ENCODE data around the gene JPH3. TPM values are rescaled to one million over a fixed set of nuclear protein-coding genes. Genes with fewer than 3 reads are reported as not detected.
A peak's percentile ranks its signal among the peaks of the same experiment; 100 is the strongest.

The JPH3 gene
- total RNA-seq, 2 donors from 2014 or later: 37.0 to 39.1 TPM

GRCh38 chr16:87703071-87703470 is 100.8 kb downstream of the JPH3 start:
- Histone ChIP-seq H3K9ac (ENCODE audit: extremely low read depth, low read length, poor library complexity, severe bottlenecking) (no peak overlapping the region), H3K4me1 (ENCODE audit: control insufficient read depth, insufficient read depth, low read length) (peaks cover 9% of the 10 kb centered on the region), H3K4me3 (ENCODE audit: low read length) (no peak overlapping the region), H3K27ac (ENCODE audit: low read depth, low read length) (no peak overlapping the region), H3K27me3 (ENCODE audit: control insufficient read depth, insufficient read depth, low read length, poor library complexity, severe bottlenecking) (no peaks in the 10 kb centered on the region), H3K36me3 (ENCODE audit: control insufficient read depth, insufficient read depth, low read length) (peaks cover 23% of the 10 kb centered on the region), H3K9me3 (ENCODE audit: control insufficient read depth, low read length) (no peaks in the 10 kb centered on the region)
- 91 to 99% methylated on average over 26 of the region's 26 CpGs for WGBS, 2 experiments (ENCODE audit: insufficient coverage in 1 of 2, insufficient read length in 1 of 2)
- TF ChIP-seq CTCF (conservative IDR thresholded peaks at IDR 0.05): no peak
- peaks cover 14% of the 10 kb centered on the region for H3K4me1 Mint-ChIP-seq
- H3K9me3 Mint-ChIP-seq: no peaks in the 10 kb centered on the region
- peaks cover 44% of the 10 kb centered on the region for H3K36me3 Mint-ChIP-seq (ENCODE audit: low read depth)
- DNase-seq: no peak
- no peaks in the 10 kb centered on the region for H3K27me3 Mint-ChIP-seq (ENCODE audit: insufficient read depth)
- no peak overlapping the region for H3K27ac Mint-ChIP-seq
- H3K4me3 Mint-ChIP-seq: no peak overlapping the region

- H3K9me3 ChIP-seq (ENCODE audit: control insufficient read depth, low read length): no peaks in the 10 kb centered on the region
- Mint-ChIP-seq H3K36me3 (ENCODE audit: low read depth) (peaks cover 48% of the 10 kb centered on the region), H3K4me3 (no peak overlapping the region), H3K27me3 (ENCODE audit: insufficient read depth) (no peaks in the 10 kb centered on the region), H3K9me3 (no peaks in the 10 kb centered on the region), H3K27ac (no peak overlapping the region), H3K4me1 (peaks cover 14% of the 10 kb centered on the region)
- H3K36me3 ChIP-seq (ENCODE audit: control insufficient read depth, insufficient read depth, low read length): peaks cover 20% of the 10 kb centered on the region
- TF ChIP-seq CTCF (conservative IDR thresholded peaks at IDR 0.05): no peak
- no peak overlapping the region for H3K27ac ChIP-seq (ENCODE audit: low read depth, low read length)
- WGBS, 2 experiments (ENCODE audit: insufficient coverage in 1 of 2, insufficient read length in 1 of 2): 94 to 96% methylated on average over 19 to 29 of the region's 29 CpGs
- no peaks in the 10 kb centered on the region for H3K27me3 ChIP-seq (ENCODE audit: control insufficient read depth, insufficient read depth, low read length, poor library complexity, severe bottlenecking)
- H3K4me1 ChIP-seq (ENCODE audit: control insufficient read depth, insufficient read depth, low read length): peaks cover 9% of the 10 kb centered on the region
- no peak overlapping the region for H3K4me3 ChIP-seq (ENCODE audit: low read length)
- no peak overlapping the region for H3K9ac ChIP-seq (ENCODE audit: extremely low read depth, low read length, poor library complexity, severe bottlenecking)
- DNase-seq: no peak
Observed at GRCh38 chr16:87703835-87704375, 101.6 kb downstream of the JPH3 start.

GRCh38 chr16:87704754-87705353 is 102.5 kb downstream of the JPH3 start:
- H3K4me3 Mint-ChIP-seq: peak overlapping the region; percentile 11
- Histone ChIP-seq H3K27me3 (ENCODE audit: control insufficient read depth, insufficient read depth, low read length, poor library complexity, severe bottlenecking) (no peaks in the 10 kb centered on the region), H3K4me1 (ENCODE audit: control insufficient read depth, insufficient read depth, low read length) (peaks cover 9% of the 10 kb centered on the region), H3K36me3 (ENCODE audit: control insufficient read depth, insufficient read depth, low read length) (peaks cover 18% of the 10 kb centered on the region), H3K4me3 (ENCODE audit: low read length) (no peak overlapping the region), H3K27ac (ENCODE audit: low read depth, low read length) (peak overlapping the region; percentile 89), H3K9ac (ENCODE audit: extremely low read depth, low read length, poor library complexity, severe bottlenecking) (no peak overlapping the region), H3K9me3 (ENCODE audit: control insufficient read depth, low read length) (no peaks in the 10 kb centered on the region)
- 94 to 96% methylated on average over 16 to 34 of the region's 34 CpGs for whole genome bisulfite sequencing, 2 experiments (ENCODE audit: insufficient coverage in 1 of 2, insufficient read length in 1 of 2)
- H3K36me3 Mint-ChIP-seq (ENCODE audit: low read depth): peaks cover 46% of the 10 kb centered on the region
- DNase-seq: no peak
- H3K27ac Mint-ChIP-seq: peak overlapping the region; percentile 65
- H3K27me3 Mint-ChIP-seq (ENCODE audit: insufficient read depth): no peaks in the 10 kb centered on the region
- H3K9me3 Mint-ChIP-seq: no peaks in the 10 kb centered on the region
- TF ChIP-seq CTCF (conservative IDR thresholded peaks at IDR 0.05): no peak
- H3K4me1 Mint-ChIP-seq: peaks cover 14% of the 10 kb centered on the region

All from endodermal cell (in vitro differentiated cells).